Loucy (cell line): Measurements from ENCODE around the gene ABLIM2.

ENCODE experiments used
- H2AFZ ChIP-seq: fragments of 200-600 bp; sonication (generic); 2 replicates; pipeline ENCODE4 v1.6.0; 2016; ENCODE audit warnings: antibody characterized with exemption, mild to moderate bottlenecking, low read length, moderate library complexity
- H3F3A ChIP-seq: fragments of 200-600 bp; 2 replicates; pipeline ENCODE4 v1.6.0; 2016; ENCODE audit warnings: antibody characterized with exemption, low read depth, mild to moderate bottlenecking
- H3K27me3 ChIP-seq: fragments of 200-600 bp; sonication (generic); 2 replicates; pipeline ENCODE4 v1.6.1; 2014; ENCODE audit warnings: low read length, mild to moderate bottlenecking; ENCODE audit not compliant: insufficient read depth, poor library complexity, severe bottlenecking
- H3K36me3 ChIP-seq: fragments of 200-600 bp; sonication (generic); 2 replicates; pipeline ENCODE4 v1.6.1; 2016; ENCODE audit warnings: low read length; ENCODE audit not compliant: insufficient read depth
- H3K4me1 ChIP-seq: fragments of 200-600 bp; sonication (generic); 2 replicates; pipeline ENCODE4 v1.5.1; 2014; ENCODE audit warnings: low read length, mild to moderate bottlenecking; ENCODE audit not compliant: insufficient read depth, poor library complexity, severe bottlenecking
- H3K4me2 ChIP-seq: fragments of 200-600 bp; sonication (generic); 2 replicates; pipeline ENCODE4 v1.6.0; 2014; ENCODE audit warnings: antibody characterized with exemption, low read length, low read depth, mild to moderate bottlenecking; ENCODE audit not compliant: poor library complexity, severe bottlenecking
- H3K4me3 ChIP-seq: fragments of 200-600 bp; sonication (generic); 2 replicates; pipeline ENCODE4 v1.5.1; 2014; ENCODE audit warnings: low read length, mild to moderate bottlenecking, mixed read lengths; ENCODE audit not compliant: poor library complexity, severe bottlenecking
- H3K79me2 ChIP-seq: fragments of 200-600 bp; sonication (generic); 2 replicates; pipeline ENCODE4 v1.6.1; 2014; ENCODE audit warnings: low read length; ENCODE audit not compliant: insufficient read depth
- H3K9ac ChIP-seq: fragments of 200-600 bp; sonication (generic); 2 replicates; pipeline ENCODE4 v1.6.0; 2014; ENCODE audit warnings: mild to moderate bottlenecking, low read depth, low read length, moderate library complexity; ENCODE audit not compliant: poor library complexity, severe bottlenecking
- H3K9me2 ChIP-seq: fragments of 200-600 bp; sonication (generic); replicated peaks from 2 replicates; pipeline ENCODE4 v1.6.1; 2016; ENCODE audit warnings: low read depth, low read length, mixed read lengths
- H3K9me3 ChIP-seq: fragments of 200-600 bp; sonication (generic); 2 replicates; pipeline ENCODE4 v1.6.1; 2014; ENCODE audit warnings: mild to moderate bottlenecking, antibody characterized with exemption, low read length, low read depth; ENCODE audit not compliant: insufficient read depth
- H4K20me1 ChIP-seq: fragments of 200-600 bp; sonication (generic); 2 replicates; pipeline ENCODE4 v1.6.0; 2014; ENCODE audit warnings: antibody characterized with exemption, low read length, mild to moderate bottlenecking; ENCODE audit not compliant: insufficient read depth, poor library complexity, severe bottlenecking
- EZH2phosphoT487 ChIP-seq: fragments of 200-600 bp; IDR thresholded peaks from 2 replicates; pipeline ENCODE4 v1.6.1; 2018; ENCODE audit warnings: antibody characterized with exemption, mild to moderate bottlenecking, moderate library complexity, borderline replicate concordance
- TF ChIP-seq, protein P1 (sequence below): fragments of 200-600 bp; sonication (generic); conservative IDR thresholded peaks from 2 replicates; pipeline ENCODE4 v1.5.1; 2014; ENCODE audit warnings: mild to moderate bottlenecking, antibody characterized with exemption, low read length

The ABLIM2 gene

GRCh38 chr4:8022767-8023695 is 135.6 kb downstream of the ABLIM2 start:
- H3K9me2 ChIP-seq: no peaks in the 10 kb centered on the region
- no peak overlapping the region for H3K4me2 ChIP-seq
- H3K9me3 ChIP-seq: no peaks in the 10 kb centered on the region; the same call in 1 of the 2 replicates
- no peaks in the 10 kb centered on the region for H3K36me3 ChIP-seq
- H3F3A ChIP-seq: no peaks in the 10 kb centered on the region
- no peak overlapping the region for H3K9ac ChIP-seq
- H3K4me1 ChIP-seq: no peaks in the 10 kb centered on the region
- no peaks in the 10 kb centered on the region for H3K79me2 ChIP-seq
- no peak overlapping the region for H3K4me3 ChIP-seq
- H2AFZ ChIP-seq: no peak overlapping the region
- no peaks in the 10 kb centered on the region for H4K20me1 ChIP-seq
- H3K27me3 ChIP-seq: no peaks in the 10 kb centered on the region
- TF ChIP-seq, protein P1, sequence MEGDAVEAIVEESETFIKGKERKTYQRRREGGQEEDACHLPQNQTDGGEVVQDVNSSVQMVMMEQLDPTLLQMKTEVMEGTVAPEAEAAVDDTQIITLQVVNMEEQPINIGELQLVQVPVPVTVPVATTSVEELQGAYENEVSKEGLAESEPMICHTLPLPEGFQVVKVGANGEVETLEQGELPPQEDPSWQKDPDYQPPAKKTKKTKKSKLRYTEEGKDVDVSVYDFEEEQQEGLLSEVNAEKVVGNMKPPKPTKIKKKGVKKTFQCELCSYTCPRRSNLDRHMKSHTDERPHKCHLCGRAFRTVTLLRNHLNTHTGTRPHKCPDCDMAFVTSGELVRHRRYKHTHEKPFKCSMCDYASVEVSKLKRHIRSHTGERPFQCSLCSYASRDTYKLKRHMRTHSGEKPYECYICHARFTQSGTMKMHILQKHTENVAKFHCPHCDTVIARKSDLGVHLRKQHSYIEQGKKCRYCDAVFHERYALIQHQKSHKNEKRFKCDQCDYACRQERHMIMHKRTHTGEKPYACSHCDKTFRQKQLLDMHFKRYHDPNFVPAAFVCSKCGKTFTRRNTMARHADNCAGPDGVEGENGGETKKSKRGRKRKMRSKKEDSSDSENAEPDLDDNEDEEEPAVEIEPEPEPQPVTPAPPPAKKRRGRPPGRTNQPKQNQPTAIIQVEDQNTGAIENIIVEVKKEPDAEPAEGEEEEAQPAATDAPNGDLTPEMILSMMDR: no peak
- no peak for TF ChIP-seq EZH2phosphoT487

GRCh38 chr4:8021796-8022195 is 136.8 kb downstream of the ABLIM2 start:
- Histone ChIP-seq H3K4me3 (no peak overlapping the region), H2AFZ (no peak overlapping the region), H3K9ac (no peak overlapping the region), H3K9me3 (no peaks in the 10 kb centered on the region; the same call in 1 of the 2 replicates), H3K4me1 (no peaks in the 10 kb centered on the region), H4K20me1 (no peaks in the 10 kb centered on the region), H3K9me2 (no peaks in the 10 kb centered on the region), H3K27me3 (no peaks in the 10 kb centered on the region), H3F3A (no peaks in the 10 kb centered on the region), H3K36me3 (no peaks in the 10 kb centered on the region), H3K79me2 (no peaks in the 10 kb centered on the region), H3K4me2 (no peak overlapping the region)
- TF ChIP-seq EZH2phosphoT487: no peak
- TF ChIP-seq, protein P1: no peak

DNA sequence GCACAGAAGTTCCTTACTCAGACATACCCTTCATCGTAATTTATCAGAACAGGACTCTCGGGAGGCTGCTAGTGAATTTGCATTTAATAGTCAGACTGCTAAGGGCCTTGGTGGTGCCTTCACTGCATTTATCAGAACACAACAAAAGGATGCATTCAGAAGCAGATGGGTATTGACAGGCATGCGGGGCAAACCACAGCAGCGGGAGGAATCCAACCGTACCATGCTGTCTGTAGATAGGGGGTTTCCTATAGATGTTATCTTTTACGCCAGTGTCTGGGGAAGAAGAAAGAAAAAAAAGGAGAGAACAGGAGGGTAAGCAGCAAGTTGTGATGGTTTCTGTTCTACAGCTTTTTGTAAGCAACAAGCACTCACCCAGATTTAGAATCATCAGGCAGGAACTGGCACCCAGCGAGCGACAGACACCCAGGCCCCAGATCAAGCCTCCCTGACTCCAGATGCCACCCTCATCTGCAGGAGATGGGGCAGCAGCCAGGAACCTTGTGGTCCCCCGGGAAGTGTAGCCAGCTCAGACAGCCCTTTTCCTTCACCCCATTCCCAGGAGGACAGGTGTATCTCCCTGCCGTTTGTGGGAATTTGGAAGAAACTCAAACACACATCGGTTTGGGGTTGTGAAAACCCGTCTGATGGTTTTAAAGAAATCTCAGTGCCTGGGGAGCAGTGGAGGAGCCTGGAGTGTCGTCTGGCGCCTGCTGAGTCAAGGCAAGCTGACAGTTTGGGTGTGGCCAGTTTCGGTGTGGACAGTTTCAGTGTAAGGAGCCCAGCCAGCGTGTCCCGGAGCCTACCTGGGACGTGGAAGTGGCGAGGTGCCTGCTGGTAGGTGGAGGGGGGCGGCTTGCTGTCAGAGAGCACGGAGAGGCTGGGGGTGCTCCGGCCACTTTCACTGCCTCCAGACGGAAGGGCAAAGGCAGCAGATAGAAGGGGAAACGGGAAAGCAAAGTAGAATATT is 138.9 kb downstream of the ABLIM2 start:
- Histone ChIP-seq H3K27me3 (no peaks in the 10 kb centered on the region), H3K4me1 (no peaks in the 10 kb centered on the region), H3K36me3 (no peaks in the 10 kb centered on the region), H3K9me2 (no peaks in the 10 kb centered on the region), H3K4me3 (no peak overlapping the region), H3K9me3 (no peaks in the 10 kb centered on the region; the same call in 1 of the 2 replicates), H3F3A (no peaks in the 10 kb centered on the region), H2AFZ (no peak overlapping the region), H3K9ac (no peak overlapping the region), H3K4me2 (no peak overlapping the region), H4K20me1 (no peaks in the 10 kb centered on the region), H3K79me2 (no peaks in the 10 kb centered on the region)
- TF ChIP-seq, protein P1: no peak
- TF ChIP-seq EZH2phosphoT487: no peak
